Esophagus (tissue), 2 donors: Measurements from ENCODE around the gene OR6V1. TPM values are rescaled to one million over a fixed set of nuclear protein-coding genes. Genes with fewer than 3 reads are reported as not detected.
"Not testable (repeated sequence)": the region's sequence is repeated elsewhere in the genome, so short reads cannot be mapped to it uniquely, and the experiment has no call there.

Source experiments
- H3K27ac ChIP-seq, 2 donors: one replicate each; pipeline ENCODE4 v1.5.1; 2013; ENCODE audit warnings: low read depth in 2 of 2, mild to moderate bottlenecking in 2 of 2, inconsistent platforms in 1 of 2, low read length in 1 of 2, moderate library complexity in 1 of 2
- H3K27me3 ChIP-seq, 2 donors: one replicate each; pipeline ENCODE4 v1.6.1; 2013; ENCODE audit warnings: low read length in 2 of 2, control low read depth in 1 of 2, mild to moderate bottlenecking in 1 of 2; ENCODE audit not compliant: insufficient read depth in 2 of 2, control insufficient read depth in 1 of 2
- H3K36me3 ChIP-seq, 2 donors: one replicate each; pipeline ENCODE4 v1.6.1; 2013; ENCODE audit warnings: low read length in 1 of 2; ENCODE audit not compliant: control insufficient read depth in 2 of 2, insufficient read depth in 2 of 2
- H3K4me1 ChIP-seq, 2 donors: one replicate each; pipeline ENCODE4 v1.6.1; 2013; ENCODE audit warnings: low read length in 1 of 2; ENCODE audit not compliant: control insufficient read depth in 2 of 2, insufficient read depth in 2 of 2
- H3K4me3 ChIP-seq, 2 donors: one replicate each; pipeline ENCODE4 v1.5.1; 2013; ENCODE audit warnings: low read length in 2 of 2, mild to moderate bottlenecking in 2 of 2, low read depth in 1 of 2, moderate library complexity in 1 of 2
- H3K9me3 ChIP-seq, 2 donors: one replicate each; pipeline ENCODE4 v1.6.1; 2013; ENCODE audit warnings: mild to moderate bottlenecking in 2 of 2, low read depth in 1 of 2, low read length in 1 of 2, moderate library complexity in 1 of 2; ENCODE audit not compliant: control insufficient read depth in 2 of 2, insufficient read depth in 1 of 2
- WGBS, 2 donors: extraction: QIAGEN DNeasy Blood & Tissue Kit; methylation state at CpG; one replicate each; pipeline ENCODE4 v1.1.7; 2013; 5-methylcytosine and 5-hydroxymethylcytosine counted together
- polyA plus RNA-seq, 2 donors: library from polyadenylated mRNA; stranded (reverse); fragments of 200-250 nt; gene quantifications; one replicate each; pipeline ENCODE4 v1.2.3, GENCODE V29; 2013
- donor health status: healthy with polysubstance abuse.
- donor health status: Bipolar disorder and iron deficiency.

The OR6V1 gene
- polyA plus RNA-seq, 2 donors: not detected

DNA sequence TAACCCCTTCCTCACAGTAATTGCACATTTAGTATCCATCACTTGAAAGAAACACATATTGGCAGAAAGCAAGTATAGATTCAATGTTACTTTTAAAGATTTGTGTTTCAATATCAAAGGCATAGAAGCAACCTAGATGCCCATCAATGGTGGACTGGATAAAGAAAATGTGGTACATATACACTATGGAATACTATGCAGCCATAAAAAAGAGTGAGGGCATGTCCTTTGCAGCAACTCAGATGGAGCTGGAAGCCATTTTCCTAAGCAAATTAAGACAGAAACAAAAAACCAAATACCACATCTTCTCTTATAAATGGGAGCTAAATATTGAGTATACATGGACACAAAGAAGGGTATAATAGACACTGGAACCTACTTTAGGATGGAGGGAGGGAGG lies 3.6 kb downstream of the OR6V1 start:
- Histone ChIP-seq H3K4me3 (no peak overlapping the region), H3K9me3 (no peaks in the 10 kb centered on the region), H3K27ac (no peak overlapping the region), H3K4me1 (no peaks in the 10 kb centered on the region), H3K36me3 (no peaks in the 10 kb centered on the region), H3K27me3 (no peaks in the 10 kb centered on the region)

DNA sequence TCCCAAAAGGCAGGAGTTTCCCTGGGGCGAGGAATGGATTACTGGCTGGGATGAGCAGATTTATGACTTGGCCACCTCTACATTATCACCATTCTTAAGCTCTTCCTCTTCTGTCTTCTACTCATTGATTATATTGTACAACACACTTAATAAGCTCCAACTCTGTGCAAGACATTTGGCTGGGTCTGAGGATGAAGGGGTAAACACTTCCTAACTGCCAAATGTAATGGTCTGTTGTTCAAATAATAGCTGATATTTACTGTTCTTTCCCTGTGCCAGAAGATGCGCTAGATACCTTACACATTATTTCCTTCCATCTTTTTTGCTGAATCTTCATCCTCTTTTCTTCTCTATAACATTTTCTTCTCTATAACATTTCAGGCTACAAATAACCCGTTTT lies 11.6 kb downstream of the OR6V1 start:
- no peaks in the 10 kb centered on the region for H3K4me1 ChIP-seq
- H3K27ac ChIP-seq: no peak overlapping the region
- H3K4me3 ChIP-seq: no peak overlapping the region
- WGBS, 2 donors: 76 to 82% methylated on average over 3 of the region's 3 CpGs
- H3K36me3 ChIP-seq: no peaks in the 10 kb centered on the region
- no peaks in the 10 kb centered on the region for H3K27me3 ChIP-seq
- peaks cover 0 to 2% of the 10 kb centered on the region in 2 donors for H3K9me3 ChIP-seq

DNA sequence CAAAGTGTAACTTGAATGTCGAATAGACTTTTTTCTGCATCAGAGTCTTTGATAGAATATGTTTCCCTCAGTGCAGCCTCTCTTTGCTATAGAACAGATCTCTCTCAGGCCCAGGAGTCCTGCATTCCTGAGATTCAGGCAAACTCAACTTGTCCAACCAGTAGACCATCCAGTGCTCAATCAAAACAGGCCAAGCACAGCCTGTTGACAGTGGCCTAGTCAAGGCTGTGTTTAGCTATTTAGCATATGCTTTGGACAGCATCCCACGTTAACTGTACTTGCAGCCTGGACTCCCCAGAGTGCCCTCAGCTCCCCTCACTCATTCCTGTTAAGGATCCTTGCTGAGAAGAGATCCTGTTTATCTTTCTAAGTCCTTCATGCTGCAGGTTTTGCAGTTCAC lies 16.3 kb downstream of the OR6V1 start:
- no peak overlapping the region for H3K4me3 ChIP-seq
- no peaks in the 10 kb centered on the region for H3K27me3 ChIP-seq
- no peak overlapping the region for H3K27ac ChIP-seq
- 69 to 79% methylated on average over 2 of the region's 2 CpGs for WGBS, 2 donors
- no peaks in the 10 kb centered on the region for H3K4me1 ChIP-seq
- no peaks in the 10 kb centered on the region for H3K36me3 ChIP-seq
- H3K9me3 ChIP-seq: no peaks in the 10 kb centered on the region

DNA sequence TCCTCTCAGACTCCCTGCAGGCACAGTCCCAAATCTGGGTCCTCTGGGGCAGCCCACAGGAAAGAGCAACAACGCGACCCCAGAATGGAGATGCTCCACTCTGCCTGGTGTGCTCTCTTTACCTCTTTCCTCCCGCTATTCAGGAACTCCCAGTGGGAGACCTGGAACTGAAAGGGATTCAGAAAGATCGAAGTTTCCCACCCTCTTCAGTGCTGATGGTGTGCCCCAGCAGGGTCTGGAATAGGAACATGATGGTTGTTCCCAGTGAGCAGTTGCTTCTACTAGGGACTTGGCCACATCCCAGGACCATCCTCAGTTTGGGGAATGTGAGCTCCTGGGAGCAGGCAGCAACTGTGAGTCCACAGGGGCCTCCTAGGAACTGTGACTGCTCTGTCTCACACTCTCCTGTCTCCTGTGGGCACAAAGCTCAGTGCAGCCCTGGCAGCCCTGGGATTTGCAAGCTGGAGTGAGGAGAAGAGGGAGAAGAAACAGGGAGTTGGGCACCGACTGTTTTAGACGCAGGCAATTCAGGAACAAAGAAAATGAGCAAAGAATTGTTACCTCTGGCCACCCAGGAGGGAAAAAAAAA lies 17.9 kb downstream of the OR6V1 start:
- no peaks in the 10 kb centered on the region for H3K27me3 ChIP-seq
- WGBS, 2 donors: 59 to 71% methylated on average over 6 of the region's 6 CpGs

DNA sequence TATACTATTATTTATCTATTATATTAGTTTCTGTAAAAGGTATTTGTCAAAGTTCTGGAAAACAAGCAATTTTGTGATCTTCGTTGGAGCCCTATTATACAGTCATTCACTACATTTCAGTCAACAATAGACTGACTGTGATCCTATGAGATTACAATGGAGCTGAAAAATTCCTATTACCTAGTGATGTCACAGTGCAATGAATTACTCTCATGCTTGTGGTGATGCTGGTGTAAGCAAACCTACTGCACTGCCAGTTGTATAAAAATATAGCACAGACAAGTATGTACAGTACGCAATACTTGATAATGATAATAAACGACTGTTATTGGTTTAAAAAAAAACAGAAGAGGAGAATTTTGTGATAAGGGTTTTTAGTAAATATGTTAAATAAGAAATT lies 21.4 kb downstream of the OR6V1 start:
- Histone ChIP-seq H3K36me3 (no peaks in the 10 kb centered on the region), H3K27ac (no peak overlapping the region), H3K4me3 (no peak overlapping the region), H3K27me3 (no peaks in the 10 kb centered on the region), H3K9me3 (peaks cover 0 to 3% of the 10 kb centered on the region in 2 donors), H3K4me1 (no peaks in the 10 kb centered on the region)
- WGBS, 2 donors: 76 to 89% methylated on average over 3 of the region's 3 CpGs

More for the DNA sequence above, 17.9 kb downstream of the OR6V1 start:
- Histone ChIP-seq H3K4me3 (no peak overlapping the region), H3K9me3 (no peaks in the 10 kb centered on the region), H3K4me1 (no peaks in the 10 kb centered on the region), H3K27ac (no peak overlapping the region), H3K36me3 (no peaks in the 10 kb centered on the region)

DNA sequence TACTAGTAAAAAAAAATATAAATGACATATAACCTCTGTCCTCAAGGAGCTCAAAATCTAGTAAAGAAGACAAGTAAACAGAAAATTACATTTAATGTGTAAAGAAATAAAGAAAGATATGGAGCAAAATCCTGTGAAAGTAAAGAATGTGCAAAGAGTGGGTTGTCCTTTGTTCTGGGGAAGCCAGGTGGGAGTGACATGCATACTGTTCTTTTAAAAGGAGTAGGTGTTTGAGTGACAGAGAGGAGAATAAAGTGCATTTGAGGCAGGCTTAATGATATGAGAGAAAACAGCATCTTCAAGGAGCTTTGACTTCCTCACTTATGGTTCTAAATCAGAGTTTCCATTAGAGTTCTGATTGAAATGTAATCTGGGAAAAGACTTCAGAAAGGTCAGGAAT lies 22.0 kb downstream of the OR6V1 start:
- Histone ChIP-seq H3K36me3 (no peaks in the 10 kb centered on the region), H3K27me3 (no peaks in the 10 kb centered on the region), H3K9me3 (peaks cover 0 to 3% of the 10 kb centered on the region in 2 donors), H3K4me1 (no peaks in the 10 kb centered on the region), H3K27ac (no peak overlapping the region), H3K4me3 (no peak overlapping the region)

DNA sequence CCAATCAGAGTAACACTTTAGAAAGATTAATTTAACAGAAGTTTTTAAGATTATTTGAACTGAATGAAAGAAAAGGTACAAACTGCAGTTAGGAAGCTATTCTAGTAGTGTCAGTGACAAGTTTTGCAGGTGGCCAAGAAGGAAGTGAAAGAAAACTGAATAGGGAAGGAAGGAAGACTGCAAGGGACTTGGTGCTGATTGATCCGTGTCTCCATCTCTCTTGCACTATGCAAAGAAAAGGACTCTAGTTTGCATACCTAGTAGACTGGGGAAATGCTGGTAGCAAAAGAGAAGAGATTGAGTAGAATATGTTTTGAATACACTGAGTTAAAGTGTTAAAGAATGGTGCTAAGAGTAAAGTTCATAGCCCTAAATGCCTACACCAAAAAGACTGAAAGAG lies 33.0 kb downstream of the OR6V1 start:
- H3K4me3 ChIP-seq: no peak overlapping the region
- no peak overlapping the region for H3K27ac ChIP-seq
- no peaks in the 10 kb centered on the region for H3K9me3 ChIP-seq
- no peaks in the 10 kb centered on the region for H3K36me3 ChIP-seq
- H3K4me1 ChIP-seq: no peaks in the 10 kb centered on the region
- WGBS, 2 donors: 62 to 68% methylated on average over 1 of the region's 1 CpG
- H3K27me3 ChIP-seq: no peaks in the 10 kb centered on the region

DNA sequence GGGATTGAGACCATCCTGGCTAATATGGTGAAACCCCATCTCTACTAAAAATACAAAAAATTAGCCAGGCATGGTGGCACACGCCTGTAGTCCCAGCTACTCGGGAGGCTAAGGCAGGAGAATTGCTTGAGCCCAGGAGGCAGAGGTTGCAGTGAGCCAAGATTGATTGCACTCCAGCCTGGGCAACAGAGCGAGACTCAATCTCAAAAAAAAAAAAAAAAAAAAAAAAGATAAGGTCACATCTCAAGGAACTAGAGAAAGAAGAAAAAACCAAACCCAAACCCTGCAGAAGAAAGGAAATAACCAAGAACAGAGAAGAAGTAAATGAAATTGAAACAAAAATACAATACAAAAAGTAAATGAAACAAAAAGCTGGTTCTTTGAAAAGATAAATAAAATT lies 33.5 kb downstream of the OR6V1 start:
- H3K36me3 ChIP-seq, H3K27me3 ChIP-seq, H3K4me1 ChIP-seq, H3K27ac ChIP-seq, H3K9me3 ChIP-seq, H3K4me3 ChIP-seq: not testable (repeated sequence)
- WGBS, 2 donors: 86 to 88% methylated on average over 3 of the region's 3 CpGs

DNA sequence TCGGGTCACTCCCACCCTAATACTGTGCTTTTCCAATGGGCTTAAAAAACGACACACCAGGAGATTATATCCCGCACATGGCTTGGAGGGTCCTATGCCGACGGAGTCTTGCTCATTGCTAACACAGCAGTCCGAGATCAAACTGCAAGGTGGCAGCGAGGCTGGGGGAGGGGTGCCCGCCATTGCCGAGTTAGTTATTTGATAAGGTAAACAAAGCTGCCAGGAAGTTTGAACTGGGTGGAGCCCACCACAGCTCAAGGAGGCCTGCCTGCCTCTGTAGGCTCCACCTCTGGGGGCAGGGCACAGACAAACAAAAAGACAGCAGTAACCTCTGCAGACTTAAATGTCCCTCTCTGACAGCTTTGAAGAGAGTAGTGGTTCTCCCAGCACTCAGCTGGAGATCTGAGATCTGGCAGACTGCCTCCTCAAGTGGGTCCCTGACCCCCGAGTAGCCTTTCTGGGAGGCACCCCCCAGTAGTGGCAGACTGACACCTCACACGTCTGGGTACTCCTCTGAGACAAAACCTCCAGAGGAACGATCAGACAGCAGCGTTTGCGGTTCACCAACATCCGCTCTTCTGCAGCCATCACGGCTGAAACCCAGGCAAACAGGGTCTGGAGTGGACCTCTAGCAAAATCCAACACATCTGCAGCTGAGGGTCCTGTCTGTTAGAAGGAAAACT lies 36.5 kb downstream of the OR6V1 start:
- H3K36me3 ChIP-seq, H3K27ac ChIP-seq, H3K4me3 ChIP-seq, H3K9me3 ChIP-seq, H3K4me1 ChIP-seq, H3K27me3 ChIP-seq: not testable (repeated sequence)
- WGBS, 2 donors: 83 to 89% methylated on average over 16 of the region's 16 CpGs

DNA sequence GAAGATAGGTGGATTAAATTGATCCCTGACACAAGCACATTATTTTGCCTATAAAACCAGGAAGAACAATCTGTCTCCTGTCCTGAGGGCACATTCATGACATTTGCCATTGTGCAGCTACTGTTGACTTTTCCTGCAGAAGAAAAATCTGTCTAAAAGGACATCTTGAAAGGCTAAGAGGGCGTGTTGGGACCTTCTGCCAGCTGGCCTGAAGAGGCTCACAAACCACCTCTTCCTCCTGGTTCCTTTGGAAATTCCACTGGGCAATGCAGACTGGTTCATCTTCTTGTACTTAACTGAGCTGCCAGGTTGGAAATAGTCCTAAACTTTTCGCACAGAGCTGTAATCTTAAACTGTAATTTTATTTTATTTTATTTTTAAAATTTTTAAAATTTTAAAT lies 44.0 kb downstream of the OR6V1 start:
- no peaks in the 10 kb centered on the region for H3K27me3 ChIP-seq
- 63 to 65% methylated on average over 2 of the region's 2 CpGs for WGBS, 2 donors
- no peak overlapping the region for H3K4me3 ChIP-seq
- H3K36me3 ChIP-seq: no peaks in the 10 kb centered on the region
- no peak overlapping the region for H3K27ac ChIP-seq
- no peaks in the 10 kb centered on the region for H3K9me3 ChIP-seq
- H3K4me1 ChIP-seq: no peaks in the 10 kb centered on the region
